Transverse colon (tissue), 3 donors: ENCODE measurements around the gene AHDC1.

Source experiments
- CTCF ChIP-seq, 5 experiments: fragments of 200-600 bp in 3 of 5; fragments of 450-650 bp in 2 of 5; sonication (generic) in 3 of 5; IDR thresholded peaks; 1 replicate in 2 of 5; 2 replicates in 3 of 5; pipeline ENCODE4 v1.5.1; 2016 to 2017; ENCODE audit warnings: antibody characterized with exemption in 5 of 5, inconsistent platforms in 3 of 5, mild to moderate bottlenecking in 2 of 5, moderate library complexity in 1 of 5
- POLR2A ChIP-seq: fragments of 450-650 bp; IDR thresholded peaks from one replicate; pipeline ENCODE4 v1.6.1; 2016; ENCODE audit warnings: antibody characterized with exemption, mild to moderate bottlenecking, moderate library complexity

- TF ChIP-seq CTCF (IDR thresholded peaks at IDR 0.05) (no peak), POLR2A (no peak)
Measured at GRCh38 chr1:27593678-27594563, 10.0 kb downstream of the AHDC1 start.
